Measurements from ENCODE around the gene KCNH4. TPM values are rescaled to one million over a fixed set of nuclear protein-coding genes. Genes with fewer than 3 reads are reported as not detected.
"Not testable (repeated sequence)": the region's sequence is repeated elsewhere in the genome, so short reads cannot be mapped to it uniquely, and the experiment has no call there.

KCNH4 gene
- total RNA-seq, 6 donors from 2014 or later = under 0.01 to 0.27 TPM; not detected in 4

DNA sequence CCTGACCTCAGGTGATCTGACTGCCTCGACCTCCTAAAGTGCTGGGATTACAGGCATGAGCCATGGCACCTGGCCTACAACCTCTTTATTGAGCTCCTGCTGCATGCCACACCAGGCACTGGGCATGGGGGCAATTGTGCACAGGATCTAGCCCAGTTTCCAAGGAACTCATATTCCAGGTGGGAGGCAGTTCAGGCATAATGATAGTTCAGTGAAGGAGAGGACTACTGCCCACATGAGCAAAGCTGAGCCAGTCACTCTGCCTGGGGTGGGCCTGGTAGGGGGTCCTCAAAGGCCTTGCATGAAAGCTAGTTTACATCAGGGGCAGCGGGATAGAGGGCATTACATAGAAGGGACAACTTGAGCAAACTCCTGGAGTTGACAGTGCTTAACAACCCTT, 6.9 kb upstream of the KCNH4 start:
- H3K4me1 ChIP-seq = peaks cover 11 to 24% (median 18%) of the 10 kb centered on the region in 4 donors
- no peak overlapping the region for H3K27ac ChIP-seq
- no peak for ATAC-seq (ENCODE audit: low FRiP score in 2 of 2)
- TF ChIP-seq POLR2A (IDR thresholded peaks at IDR 0.05) (no peak), POLR2AphosphoS5 (IDR thresholded peaks at IDR 0.05) (no peak), EP300 (IDR thresholded peaks at IDR 0.05) (no peak)
- TF ChIP-seq, protein P1, sequence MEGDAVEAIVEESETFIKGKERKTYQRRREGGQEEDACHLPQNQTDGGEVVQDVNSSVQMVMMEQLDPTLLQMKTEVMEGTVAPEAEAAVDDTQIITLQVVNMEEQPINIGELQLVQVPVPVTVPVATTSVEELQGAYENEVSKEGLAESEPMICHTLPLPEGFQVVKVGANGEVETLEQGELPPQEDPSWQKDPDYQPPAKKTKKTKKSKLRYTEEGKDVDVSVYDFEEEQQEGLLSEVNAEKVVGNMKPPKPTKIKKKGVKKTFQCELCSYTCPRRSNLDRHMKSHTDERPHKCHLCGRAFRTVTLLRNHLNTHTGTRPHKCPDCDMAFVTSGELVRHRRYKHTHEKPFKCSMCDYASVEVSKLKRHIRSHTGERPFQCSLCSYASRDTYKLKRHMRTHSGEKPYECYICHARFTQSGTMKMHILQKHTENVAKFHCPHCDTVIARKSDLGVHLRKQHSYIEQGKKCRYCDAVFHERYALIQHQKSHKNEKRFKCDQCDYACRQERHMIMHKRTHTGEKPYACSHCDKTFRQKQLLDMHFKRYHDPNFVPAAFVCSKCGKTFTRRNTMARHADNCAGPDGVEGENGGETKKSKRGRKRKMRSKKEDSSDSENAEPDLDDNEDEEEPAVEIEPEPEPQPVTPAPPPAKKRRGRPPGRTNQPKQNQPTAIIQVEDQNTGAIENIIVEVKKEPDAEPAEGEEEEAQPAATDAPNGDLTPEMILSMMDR (IDR thresholded peaks at IDR 0.05) = no peak
- H3K36me3 ChIP-seq = peaks cover 0 to 10% (median 0%) of the 10 kb centered on the region in 4 donors
- H3K4me3 ChIP-seq = no peak overlapping the region
- H3K9me3 ChIP-seq = no peaks in the 10 kb centered on the region
- H3K27me3 ChIP-seq = no peaks in the 10 kb centered on the region
- no peak for DNase-seq
- 83 to 100% methylated on average over 1 to 2 of the region's 2 CpGs for WGBS, 2 donors

DNA sequence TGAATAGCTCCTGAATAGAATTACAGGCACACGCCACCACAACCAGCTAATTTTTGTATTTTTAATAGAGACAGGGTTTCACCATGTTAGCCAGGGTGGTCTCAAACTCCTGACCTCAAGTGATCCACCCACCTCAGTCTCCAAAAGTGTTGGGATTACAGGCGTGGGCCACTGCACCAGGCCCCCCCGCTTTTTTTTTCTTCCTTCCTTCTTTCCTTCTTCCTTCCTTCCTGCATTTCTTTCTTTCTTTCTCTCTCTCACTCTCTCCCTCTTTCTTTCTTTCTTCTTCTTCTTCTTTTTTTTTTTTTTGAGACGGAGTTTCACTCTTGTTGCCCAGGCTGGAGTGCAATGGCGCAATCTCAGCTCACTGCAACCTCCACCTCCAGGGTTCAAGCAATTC, 5.2 kb upstream of the KCNH4 start:
- H3K9me3 ChIP-seq; H3K27ac ChIP-seq; H3K27me3 ChIP-seq; ATAC-seq (ENCODE audit: low FRiP score in 2 of 2); H3K4me3 ChIP-seq; H3K36me3 ChIP-seq; DNase-seq: not testable (repeated sequence)
- WGBS, 2 donors = 80 to 83% methylated on average over 5 of the region's 5 CpGs
- peaks cover 14 to 27% (median 24%) of the 10 kb centered on the region in 4 donors for H3K4me1 ChIP-seq

DNA sequence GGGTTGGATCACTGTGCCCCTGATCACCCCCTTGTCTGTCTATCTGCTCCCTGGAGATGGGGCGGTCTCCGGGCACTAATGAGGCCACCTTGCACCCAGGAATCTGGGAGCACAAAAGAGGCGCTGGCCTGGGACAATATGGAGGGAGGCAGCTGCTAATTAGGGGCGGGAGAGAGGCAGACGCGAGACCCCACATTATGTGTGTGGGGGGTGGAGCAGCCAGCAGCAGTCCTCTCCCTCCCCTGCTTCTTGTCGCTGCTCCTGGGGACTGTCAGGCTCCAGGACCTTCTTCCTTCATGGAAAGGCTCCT, 4.6 kb upstream of the KCNH4 start:
- ATAC-seq (ENCODE audit: low FRiP score in 2 of 2) = no peak

DNA sequence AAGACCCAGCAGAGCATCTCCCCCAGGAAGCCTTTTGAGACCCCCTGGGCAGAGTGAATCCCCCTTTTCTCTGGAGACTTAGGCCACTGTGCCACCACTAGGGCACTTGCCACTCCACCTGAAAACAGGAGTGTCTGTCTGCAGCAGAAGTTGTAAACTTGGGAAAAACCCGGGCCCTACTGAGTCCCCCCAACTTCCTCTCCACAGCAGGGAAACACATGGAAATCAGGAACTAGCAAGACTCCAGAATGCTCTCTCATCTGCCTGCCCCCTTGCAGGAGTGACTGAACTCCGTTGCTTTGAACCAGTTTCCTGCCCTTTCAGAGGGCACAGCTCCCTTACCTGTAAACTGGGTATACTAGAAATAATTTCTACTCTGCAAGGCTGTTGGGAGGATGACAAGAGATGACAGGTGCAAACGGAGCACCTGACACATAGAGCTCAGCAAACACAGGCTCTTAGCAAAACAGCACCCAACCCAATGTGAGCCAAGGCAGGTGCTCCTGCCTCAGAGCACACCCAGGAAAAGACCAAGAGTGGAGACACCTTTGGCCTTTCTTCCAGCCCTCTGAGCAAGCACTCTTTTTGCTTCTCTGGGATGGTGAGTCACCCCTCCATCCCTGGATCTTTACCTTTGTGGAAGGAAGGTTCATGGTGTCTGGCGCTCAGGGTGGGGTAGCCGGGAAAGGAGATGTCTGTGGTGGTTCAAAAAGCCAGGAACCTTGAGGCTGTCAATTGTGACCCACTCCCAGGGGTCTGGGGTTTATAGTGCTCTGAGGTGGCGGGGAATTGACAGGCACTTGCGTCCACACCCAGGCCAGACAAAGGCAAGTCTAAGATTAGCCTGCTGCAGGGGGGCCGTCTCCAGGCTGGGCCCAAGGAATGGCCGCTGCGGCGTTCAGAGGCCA, 4.0 kb upstream of the KCNH4 start, which contains the start of gene HCRT:
Gene HCRT, minus strand, starts transcription at position 740 of the 908 bp plus-strand sequence. Its CDS starts 87 bp downstream, at position 653.
- peaks cover 24 to 39% (median 35%) of the 10 kb centered on the region in 4 donors for H3K4me1 ChIP-seq
- WGBS, 2 donors = 83 to 84% methylated on average over 10 to 11 of the region's 11 CpGs
- TF ChIP-seq POLR2A (IDR thresholded peaks at IDR 0.05) = no peak
- TF ChIP-seq POLR2AphosphoS5 (IDR thresholded peaks at IDR 0.05) = no peak
- TF ChIP-seq EP300 (IDR thresholded peaks at IDR 0.05) = no peak
- TF ChIP-seq, protein P1 (IDR thresholded peaks at IDR 0.05) = no peak
- DNase-seq (no peak), ATAC-seq (ENCODE audit: low FRiP score in 2 of 2) (no peak)
- H3K9me3 ChIP-seq = no peaks in the 10 kb centered on the region
- peaks cover 0 to 14% (median 8%) of the 10 kb centered on the region in 4 donors for H3K27me3 ChIP-seq
- peak within 1 kb of the TSS in 3 of 4 donors; percentile 77 to 86 (median 84) for H3K27ac ChIP-seq
- H3K4me3 ChIP-seq = peak within 1 kb of the TSS in 3 of 4 donors; percentile 46 to 62 (median 60)
- H3K36me3 ChIP-seq = no peaks in the 10 kb centered on the region

More for the DNA sequence above, 4.6 kb upstream of the KCNH4 start:
- Histone ChIP-seq H3K27ac (no peak overlapping the region), H3K9me3 (no peaks in the 10 kb centered on the region), H3K4me1 (peaks cover 20 to 34% (median 30%) of the 10 kb centered on the region in 4 donors), H3K27me3 (peaks cover 0 to 8% (median 4%) of the 10 kb centered on the region in 4 donors), H3K36me3 (peaks cover 0 to under 1% (median 0%) of the 10 kb centered on the region in 4 donors), H3K4me3 (no peak overlapping the region)
- DNase-seq = no peak
- 76 to 81% methylated on average over 4 to 7 of the region's 7 CpGs for WGBS, 2 donors
- no peak for TF ChIP-seq POLR2AphosphoS5 (IDR thresholded peaks at IDR 0.05)
- TF ChIP-seq EP300 (IDR thresholded peaks at IDR 0.05) = no peak
- TF ChIP-seq, protein P1 (IDR thresholded peaks at IDR 0.05) = no peak
